Right ventricle myocardium superior (tissue), 1 donor: ENCODE results near the gene SERPINB6. TPM values are rescaled to one million over a fixed set of nuclear protein-coding genes. Genes with fewer than 3 reads are reported as not detected.
"Not testable (repeated sequence)": the region's sequence is repeated elsewhere in the genome, so short reads cannot be mapped to it uniquely, and the experiment has no call there.

Source experiments
- ATAC-seq: fragments of 200-7000 bp; cut with Tn5 transposase; one replicate; pipeline ENCODE4 v1.9.1; 2020; ENCODE audit warnings: mild to moderate bottlenecking; ENCODE audit not compliant: poor library complexity
- DNase-seq: peaks from one replicate; pipeline ENCODE4 v3.0.0-alpha.2; 2020
- intact Hi-C: fragments of 100-400 bp; cut with DNase I; formaldehyde crosslinking; loops from one replicate; pipeline ENCODE4 v1.11.2; 2022
- total RNA-seq: library from RNA; stranded (reverse); fragmentation: NEBNext Ultra II Directional; extraction: Animal tissue kit (Norgen Biotek cat#: 25700); gene quantifications from one replicate; pipeline ENCODE4 v1.2.1, GENCODE V29; 2021
- donor health status: DM: no; HTN: yes; CAD: no; lungs with severe emphysema.

Gene SERPINB6
- total RNA-seq, 1 donor from 2014 or later, result 265 TPM

DNA sequence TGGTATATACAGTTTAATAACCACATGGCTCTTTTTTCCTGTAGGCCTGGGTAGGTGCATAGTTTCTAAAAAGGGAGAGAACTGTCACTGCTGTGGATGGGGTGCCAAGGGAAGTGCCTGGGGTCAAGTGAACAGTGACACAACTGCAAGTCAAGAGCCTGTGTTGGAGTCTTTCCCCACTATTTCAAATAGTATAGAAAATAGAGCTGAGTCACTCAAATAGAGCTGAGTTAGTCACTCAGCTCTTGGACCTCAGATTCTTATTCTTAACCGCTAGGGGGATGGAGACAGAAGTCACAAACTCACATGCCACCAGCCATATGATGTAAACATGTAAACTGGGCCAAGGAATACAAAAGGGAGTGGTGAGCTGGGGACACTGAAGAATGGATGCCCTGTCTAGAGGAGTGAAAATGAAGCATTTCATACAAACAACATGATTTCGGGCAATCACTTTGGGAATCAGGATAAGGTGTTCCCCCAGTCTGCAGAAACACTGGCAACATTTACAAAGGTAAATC, 30.5 kb upstream of the SERPINB6 start:
- no peak for ATAC-seq
- DNase-seq, result no peak
- intact Hi-C loops, result no loop called here

DNA sequence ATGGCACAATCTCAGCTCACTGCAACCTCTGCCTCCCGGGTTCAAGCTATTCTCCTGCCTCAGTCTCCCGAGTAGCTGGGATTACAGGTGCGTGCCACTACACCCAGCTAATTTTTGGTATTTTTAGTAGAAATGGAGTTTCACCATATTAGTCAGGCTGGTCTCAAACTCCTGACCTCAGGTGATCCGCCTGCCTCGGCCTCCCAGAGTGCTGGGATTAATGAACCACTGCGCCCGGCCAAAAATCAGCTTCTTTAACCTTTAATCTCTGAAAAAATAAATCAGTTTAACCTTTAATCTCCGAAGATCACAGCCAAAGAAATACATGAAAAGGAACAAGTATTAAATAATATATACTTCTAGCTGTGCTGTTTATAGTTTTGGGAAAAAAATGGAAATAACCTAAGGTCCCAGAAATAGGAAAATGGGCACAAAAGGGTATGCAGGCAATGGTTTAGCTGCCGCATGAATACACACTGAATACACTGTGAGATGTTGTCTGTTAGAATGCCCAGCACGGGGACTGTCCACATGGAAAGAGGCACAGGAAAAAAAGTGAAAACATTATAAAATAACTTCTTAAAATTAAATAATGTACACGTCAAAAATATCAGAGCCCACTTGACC, 29.9 kb upstream of the SERPINB6 start:
- DNase-seq, result no peak
- intact Hi-C loops, result no loop called here
- no peak for ATAC-seq

DNA sequence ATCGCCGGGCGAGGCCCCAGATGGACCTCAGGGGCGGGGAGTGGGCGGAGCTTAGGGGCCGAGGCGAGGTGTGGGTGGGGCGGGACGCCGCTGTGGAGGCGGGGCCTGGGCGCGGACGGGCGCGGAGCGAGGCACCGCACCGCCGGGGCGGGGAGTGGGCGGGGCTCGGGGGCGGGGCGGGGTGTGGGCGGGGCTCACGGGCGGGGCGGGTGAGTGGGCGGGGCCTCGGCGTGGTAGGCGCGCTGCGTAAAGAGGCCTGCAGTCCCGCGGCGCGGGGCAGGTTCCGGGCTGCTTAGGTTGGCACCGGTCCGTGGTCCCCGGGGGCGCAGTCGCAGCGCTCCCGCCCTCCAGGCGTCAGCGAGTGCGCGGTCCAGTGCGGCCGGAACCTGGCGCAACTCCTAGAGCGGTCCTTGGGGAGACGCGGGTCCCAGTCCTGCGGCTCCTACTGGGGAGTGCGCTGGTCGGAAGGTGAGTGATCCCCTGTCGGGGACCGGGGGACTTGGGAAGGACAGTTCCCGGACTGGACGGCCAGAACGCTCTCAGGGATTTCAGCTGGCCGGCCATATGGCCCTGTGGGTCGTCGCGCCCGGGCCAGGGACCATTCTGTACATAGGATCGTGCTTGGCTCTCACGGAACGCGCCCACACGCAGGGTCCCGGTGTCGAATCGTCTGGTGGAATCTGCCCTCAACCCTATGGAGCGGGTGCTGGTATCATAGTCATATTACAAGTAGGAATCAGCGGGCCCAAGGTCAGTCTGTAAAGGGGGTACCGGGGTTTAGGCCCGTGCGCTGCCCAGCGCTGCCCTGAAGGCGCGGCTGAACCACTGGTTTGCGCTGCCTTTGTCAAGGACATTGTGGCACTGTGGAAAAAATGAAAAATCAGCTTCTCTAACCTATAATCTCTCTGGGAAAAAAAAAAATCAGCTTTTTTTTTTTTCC, 28.5 kb upstream of the SERPINB6 start, which contains the start of gene NQO2:
Gene NQO2 (plus strand): TSS at position 277 of the 940 bp plus-strand sequence. CDS start 6,659 bp downstream, outside the sequence.
- intact Hi-C loops, result loop anchor here (2.0 kb wide), 1 partner anchor 57 kb away; no protein-coding TSS in a partner anchor
- DNase-seq (peak; percentile 96), ATAC-seq (peak; percentile 95)

DNA sequence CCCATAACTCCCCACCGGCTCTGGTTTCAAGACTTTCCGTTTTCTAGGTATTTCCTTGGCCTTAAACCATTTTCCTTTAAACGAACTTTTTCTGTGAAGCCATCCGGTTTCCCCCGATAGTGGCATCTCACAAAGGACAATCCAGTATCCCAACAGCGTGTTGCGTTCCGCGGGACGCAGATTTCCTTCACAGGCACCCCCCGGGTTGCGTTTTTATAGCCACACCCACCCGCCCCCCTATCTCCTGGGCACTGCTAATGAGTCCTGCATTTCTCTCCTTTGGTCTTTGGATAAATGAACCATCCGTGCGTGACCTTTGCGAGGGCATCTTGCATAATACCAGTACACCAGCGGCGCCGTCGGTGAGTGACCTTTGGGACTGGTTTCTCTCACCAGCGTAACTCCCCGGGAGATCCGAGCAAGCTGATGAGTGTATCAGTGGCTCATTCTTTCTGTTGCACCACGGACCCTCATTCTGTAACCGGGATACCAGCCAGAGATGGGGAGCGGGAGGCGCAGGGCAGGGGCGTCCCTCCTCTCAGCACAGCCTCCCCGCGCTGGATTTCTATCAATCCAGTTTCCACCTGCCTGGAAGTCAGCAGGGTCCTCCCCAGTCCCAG, 27.7 kb upstream of the SERPINB6 start:
- intact Hi-C loops, result loop anchor here (2.0 kb wide), 1 partner anchor 58 kb away; no protein-coding TSS in a partner anchor
- DNase-seq (no peak), ATAC-seq (peak; percentile 39)

DNA sequence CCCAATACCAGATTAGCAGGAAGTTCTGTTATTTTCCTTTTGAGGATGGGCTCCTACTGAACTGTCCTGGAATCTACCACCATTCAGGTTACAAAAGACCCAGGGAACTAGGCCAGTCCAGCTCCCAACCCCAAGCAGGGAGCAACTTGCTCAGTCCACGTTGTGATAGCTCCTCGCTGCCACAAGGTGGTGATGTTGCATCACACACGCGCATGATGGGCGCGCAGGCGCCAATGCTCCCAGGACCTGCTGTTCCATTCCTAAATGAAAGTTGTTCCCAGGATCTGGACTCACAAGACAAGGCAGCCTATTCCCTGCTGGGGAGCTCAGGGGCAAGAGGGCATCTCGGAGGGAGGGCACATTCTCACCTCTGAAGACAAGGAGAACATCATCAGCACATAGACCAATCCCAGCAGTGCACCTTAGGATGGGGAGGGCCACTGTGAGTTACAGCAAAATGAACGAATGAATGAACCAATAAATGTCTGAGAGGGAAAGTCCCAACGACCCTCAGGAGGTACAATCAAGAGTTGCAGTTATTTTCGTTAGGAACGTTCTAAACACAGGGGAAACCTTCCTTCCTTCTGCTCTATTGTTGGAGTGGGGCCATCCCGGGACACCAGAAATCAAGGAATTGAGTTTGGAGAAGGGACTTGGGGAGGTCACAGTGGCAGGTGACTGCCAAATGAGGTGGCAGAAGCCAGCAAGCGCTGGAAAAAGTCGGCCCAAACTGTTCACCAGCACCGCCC, 27.1 kb upstream of the SERPINB6 start:
- intact Hi-C loops, result loop anchor here (2.0 kb wide), 1 partner anchor 58 kb away; no protein-coding TSS in a partner anchor
- DNase-seq, result not testable (repeated sequence)
- peak; percentile 79 for ATAC-seq

DNA sequence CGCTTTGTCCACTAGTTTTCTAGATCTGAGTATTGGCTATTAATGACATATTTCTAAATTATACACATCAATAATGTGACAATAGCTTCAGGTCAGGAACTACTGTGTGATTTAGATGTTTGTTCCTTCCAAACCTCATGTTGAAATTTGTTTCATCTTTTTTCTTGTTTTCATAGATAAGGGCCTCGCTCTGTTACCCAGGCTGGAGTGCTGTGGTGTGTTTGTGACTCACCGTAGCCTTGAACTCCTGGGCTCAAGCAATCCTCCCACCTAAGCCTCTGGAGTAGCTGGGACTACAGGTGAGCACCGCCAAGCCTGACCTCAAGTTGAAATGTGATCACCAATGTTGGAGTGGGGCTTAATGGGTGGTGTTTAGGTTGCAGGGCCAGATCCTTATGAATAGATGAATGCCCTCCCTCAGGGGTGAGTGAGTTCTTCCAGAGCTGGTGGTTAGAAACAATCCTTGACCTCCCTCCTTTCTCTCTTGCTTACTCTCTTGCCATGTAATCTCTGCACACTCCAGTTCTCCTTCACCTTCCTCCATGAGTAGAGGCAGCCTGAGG, 22.5 kb upstream of the SERPINB6 start:
- intact Hi-C loops, result no loop called here

DNA sequence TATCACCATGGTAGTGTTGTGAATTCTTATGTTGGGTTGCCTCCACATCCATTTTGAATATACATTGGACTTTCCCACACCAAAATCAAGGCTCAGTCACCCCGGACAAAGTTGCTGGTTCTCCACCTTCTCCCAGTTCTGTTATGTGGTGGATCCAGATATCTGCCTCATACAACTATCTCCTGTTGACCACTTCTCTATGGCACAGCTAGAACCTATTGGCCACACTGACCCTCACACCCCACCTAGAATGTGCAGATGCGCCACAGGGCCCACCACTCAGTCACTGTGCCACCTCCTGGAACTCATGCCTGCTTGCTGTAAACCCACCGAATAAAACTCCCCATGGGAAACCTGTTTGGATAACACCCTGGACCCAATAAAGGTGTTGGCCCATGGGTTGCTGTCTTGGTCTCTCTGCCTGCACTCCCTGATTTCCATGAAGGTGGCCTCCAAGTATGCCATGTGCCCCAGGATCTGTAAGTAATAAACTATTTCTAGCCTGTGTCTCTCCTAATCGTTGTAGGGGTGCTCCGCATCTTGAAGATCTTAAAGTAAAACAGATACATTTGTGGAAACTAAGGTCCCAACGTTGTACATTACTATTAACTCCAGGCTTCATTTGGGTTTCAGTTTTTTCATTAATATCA, 21.1 kb upstream of the SERPINB6 start:
- no peak for DNase-seq
- no peak for ATAC-seq
- intact Hi-C loops, result no loop called here

More for the DNA sequence above, 22.5 kb upstream of the SERPINB6 start:
- DNase-seq (no peak), ATAC-seq (no peak)

DNA sequence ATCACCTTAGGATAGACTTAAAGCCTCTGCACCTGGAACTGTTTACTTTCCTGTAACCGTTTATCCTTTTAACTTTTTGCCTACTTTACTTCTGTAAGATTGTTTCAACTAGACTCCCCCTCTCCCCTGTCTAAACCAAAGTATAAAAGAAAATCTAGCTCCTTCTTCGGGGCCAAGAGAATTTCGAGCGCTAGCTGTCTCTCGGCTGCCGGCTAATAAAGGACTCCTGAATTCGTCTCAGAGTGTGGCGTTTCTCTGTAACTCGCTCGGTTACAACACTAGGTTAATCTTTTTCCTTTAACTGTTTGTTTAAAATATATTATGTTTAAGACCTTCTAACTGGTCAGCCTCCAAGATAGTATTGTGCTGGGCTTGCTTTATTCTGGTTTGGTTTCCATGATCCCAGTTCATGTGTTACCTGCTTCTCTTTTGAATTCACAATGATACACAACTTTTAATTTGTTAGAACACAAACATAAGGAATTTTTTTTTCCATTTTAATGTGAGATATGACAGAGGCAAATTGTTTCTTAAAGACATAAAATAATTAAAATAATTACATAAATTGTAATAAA, 19.7 kb upstream of the SERPINB6 start:
- ATAC-seq (no peak), DNase-seq (no peak)
- intact Hi-C loops, result no loop called here

DNA sequence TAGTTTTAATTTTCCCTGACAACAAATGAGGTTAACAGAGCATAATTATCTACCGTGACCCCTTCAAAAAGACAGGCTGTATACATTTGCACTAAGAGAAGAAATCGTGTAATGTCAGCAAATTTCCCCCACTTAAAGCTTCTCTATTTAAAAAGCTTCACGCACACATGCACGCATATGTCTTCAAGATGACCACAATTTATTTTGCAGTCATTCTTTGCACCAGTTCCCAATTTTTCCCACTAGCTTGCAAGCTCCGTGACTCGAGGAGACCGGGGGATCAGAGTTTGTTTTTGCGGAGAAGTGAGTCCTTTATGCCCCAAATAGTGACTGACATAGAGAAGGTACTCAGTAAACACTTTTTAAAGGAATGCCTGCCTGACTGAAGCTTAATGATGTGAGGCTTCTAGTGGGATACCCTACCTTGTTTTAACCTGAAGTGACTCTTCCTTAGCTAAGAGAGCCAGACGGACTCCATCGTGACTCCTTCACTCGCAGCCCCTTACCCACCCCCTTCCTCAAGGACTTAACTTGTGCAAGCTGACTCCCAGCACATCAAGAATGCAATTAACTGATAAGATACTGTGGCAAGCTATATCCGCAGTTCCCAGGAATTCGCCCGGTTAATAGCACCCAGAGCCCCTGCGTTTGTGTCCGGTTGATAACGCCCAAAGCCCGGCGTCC, 19.0 kb upstream of the SERPINB6 start:
- peak; percentile 50 for DNase-seq
- intact Hi-C loops, result no loop called here
- no peak for ATAC-seq

DNA sequence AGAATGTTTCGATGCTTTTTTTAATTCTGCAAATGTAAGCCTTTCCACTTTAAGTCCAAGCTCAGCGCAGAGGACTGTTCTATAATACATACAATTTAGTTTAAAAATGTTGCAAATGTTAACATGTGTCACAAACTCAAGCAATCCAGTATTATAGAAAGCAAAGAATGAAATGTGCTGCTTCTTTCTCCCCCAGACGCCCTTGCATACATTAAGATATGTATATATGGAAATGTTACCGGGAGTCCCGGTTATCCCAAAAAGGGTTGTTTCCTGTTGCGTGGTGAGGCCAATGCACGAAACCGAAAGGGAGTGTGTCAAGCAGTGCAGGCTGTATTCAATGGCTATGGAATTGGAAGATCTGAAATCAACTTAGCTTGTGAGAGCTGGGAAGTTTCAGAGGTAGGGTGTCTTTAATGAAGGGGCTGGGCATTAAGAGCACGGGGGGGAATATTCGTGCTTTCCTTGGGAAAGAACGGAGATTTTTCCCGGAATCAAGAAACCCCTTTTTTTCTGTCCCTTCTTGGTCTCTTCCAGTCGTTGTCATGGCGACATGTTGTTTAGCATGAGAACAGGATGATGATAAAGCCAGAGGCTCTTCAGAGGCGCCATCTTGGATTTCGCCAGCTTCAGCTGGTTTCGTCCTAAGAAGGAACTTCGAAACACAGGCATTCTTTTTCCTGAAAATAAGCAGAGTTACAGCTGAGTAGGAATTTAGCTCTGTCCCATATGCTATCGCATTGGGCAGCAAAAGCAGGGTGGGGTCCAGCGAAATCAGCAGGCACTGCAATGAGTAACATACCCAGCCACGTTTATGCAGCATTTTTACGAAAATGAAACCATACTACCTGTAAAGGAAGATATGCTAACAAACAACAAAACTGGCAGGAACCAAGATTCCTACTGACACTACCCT, 18.2 kb upstream of the SERPINB6 start:
- intact Hi-C loops, result loop anchor here (2.0 to 10.0 kb wide), 3 partner anchors 37 to 147 kb away; no protein-coding TSS in a partner anchor
- DNase-seq, result peak; percentile 78
- peak; percentile 79 for ATAC-seq

DNA sequence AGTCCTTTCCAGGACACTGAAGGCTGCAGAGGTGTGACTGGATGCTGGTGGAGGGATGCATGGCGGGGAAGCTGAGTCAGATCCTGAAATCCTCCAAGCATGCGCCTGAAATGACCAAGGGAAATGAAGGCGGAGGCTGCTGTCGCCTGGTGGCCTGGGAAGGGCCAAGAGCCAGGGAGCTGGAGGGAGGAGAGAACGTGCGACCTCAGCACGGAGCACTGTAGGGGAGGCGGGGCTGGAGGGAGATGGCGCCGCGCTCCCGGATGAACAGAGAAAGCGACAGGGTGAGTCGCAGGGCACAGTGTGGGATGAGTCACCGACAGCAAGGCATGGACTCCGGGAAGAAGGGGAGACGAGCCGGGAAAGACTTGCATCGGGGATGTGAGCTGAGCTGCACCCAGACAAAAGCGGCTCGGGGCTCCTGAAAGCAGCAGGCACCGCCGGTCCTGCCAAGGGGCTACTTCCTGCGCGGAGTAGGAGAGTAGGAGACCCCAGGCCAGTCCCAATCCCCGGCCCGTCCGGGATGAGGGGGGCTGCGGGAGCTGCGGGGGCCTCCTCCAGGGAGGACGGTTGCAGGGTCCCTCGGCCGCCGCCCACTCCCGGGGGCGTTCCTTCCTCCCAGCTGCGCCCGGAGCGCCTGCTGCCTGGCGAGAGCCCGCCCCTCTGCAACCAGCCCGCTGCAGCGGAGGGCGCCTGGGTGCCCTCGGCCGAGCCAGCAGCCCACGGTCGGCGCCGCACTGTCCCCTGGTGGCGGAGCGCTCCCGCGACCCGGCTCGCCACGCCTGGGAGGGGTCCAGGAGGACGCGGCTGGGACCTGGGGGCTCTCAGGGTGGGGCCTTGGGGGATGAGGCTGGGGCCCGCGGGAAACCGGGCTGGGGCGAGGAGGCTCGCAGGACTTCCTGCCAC, 17.3 kb upstream of the SERPINB6 start:
- peak; percentile 88 for ATAC-seq
- intact Hi-C loops, result loop anchor here (2.0 to 10.0 kb wide), 3 partner anchors 36 to 146 kb away; no protein-coding TSS in a partner anchor
- DNase-seq, result peak; percentile 94

DNA sequence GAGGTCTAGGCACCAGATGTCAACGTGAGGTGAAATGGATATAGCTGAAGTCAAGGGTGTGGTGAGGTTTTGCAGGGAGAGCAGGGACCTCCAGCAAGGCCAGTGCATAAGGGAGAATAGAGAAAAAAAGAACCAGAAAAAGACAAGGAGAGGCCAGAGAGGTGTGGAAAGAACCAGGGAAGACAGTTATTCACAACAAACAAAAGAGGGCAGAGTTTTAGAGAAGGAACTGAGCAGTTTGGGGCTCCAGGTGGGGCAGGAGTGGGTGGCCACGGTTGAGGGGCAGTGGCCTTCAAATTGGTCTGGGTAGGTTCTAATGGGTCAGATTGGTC, 16.7 kb upstream of the SERPINB6 start:
- intact Hi-C loops, result loop anchor here (2.0 to 10.0 kb wide), 3 partner anchors 36 to 145 kb away; no protein-coding TSS in a partner anchor
- ATAC-seq (no peak), DNase-seq (no peak)

DNA sequence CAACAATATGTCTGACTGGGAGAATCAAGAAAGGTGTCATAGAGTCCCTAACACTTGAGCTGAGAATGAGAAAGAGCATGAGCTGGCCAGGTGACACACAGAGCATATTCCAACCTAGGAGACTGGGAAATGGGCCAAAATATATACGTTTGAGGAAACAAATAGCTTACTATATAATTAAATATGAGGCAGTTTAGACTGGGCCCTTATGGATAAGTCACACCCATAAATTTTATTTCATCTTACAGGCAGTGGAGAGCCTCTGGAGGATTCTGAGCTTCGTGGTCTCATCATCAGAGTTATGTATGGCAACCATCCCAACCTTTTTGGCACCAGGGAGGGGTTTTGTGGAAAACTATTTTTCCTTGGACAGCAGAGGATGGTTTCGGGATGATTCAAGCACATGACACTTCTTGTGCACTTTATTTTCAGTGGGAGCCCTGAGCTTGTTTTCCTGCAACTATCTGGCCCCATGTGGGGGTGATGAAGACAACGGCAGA, 15.4 kb upstream of the SERPINB6 start:
- no peak for DNase-seq
- no peak for ATAC-seq
- intact Hi-C loops, result loop anchor here (5.0 to 10.0 kb wide), 2 partner anchors 34 to 52 kb away; no protein-coding TSS in a partner anchor

DNA sequence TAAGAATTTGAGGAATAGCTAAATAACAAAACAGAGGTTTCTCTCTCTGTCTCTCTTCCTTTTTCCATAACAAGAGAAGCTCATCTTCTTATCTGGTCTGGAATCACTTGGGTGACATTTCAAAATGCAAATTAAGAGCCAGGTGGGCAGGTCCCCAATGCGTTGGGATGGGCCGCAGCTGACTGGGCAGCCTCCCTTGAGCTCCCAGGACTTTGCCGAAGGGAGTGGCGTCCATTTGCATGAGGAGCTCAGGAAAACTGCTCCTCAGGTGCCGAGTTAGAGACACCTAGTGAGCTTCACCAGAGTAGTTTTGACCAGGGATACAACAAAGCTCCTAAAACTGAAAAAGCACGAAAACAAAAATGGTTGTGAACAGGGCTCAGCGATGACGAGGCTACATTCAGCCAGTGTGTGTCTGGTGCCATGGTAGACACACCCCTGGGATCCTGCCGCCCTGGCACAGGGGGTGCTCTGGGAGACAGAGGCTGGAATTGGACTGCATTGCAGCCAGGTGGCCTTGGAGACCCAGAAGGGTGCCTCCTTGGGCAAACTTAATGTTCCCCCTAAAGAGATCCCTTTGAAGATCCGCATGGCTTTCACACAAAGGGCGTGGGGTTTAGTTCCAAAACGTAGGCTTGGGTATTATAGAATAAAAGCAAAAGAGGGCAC, 13.5 kb upstream of the SERPINB6 start:
- no peak for ATAC-seq
- intact Hi-C loops, result loop anchor here (5.0 to 10.0 kb wide), 2 partner anchors 33 to 50 kb away; no protein-coding TSS in a partner anchor
- no peak for DNase-seq
